K562 (cell line): ENCODE data around the gene ALCAM.

Source experiments
- CBFA2T3 ChIP-seq: fragments of 450-650 bp; IDR thresholded peaks from 2 replicates; pipeline ENCODE4 v1.6.1; 2017
- CTCF ChIP-seq, 3 experiments: IDR thresholded peaks in 2 of 3; conservative IDR thresholded peaks in 1 of 3; 2 replicates each; pipeline ENCODE4 v1.5.1; 2011 to 2012; ENCODE audit warnings: low read length in 3 of 3, mild to moderate bottlenecking in 3 of 3, control low read depth in 2 of 3, improper control_type of control experiment in 1 of 3, inconsistent platforms in 1 of 3, low read depth in 1 of 3, mixed read lengths in 1 of 3, moderate library complexity in 1 of 3; ENCODE audit not compliant: insufficient read depth in 2 of 3
- ERF ChIP-seq: fragments of 450-650 bp; formaldehyde crosslinking; IDR thresholded peaks from 2 replicates; pipeline ENCODE4 v1.4.0; 2020; ENCODE audit warnings: mild to moderate bottlenecking, mixed read lengths
- FOXA1 ChIP-seq: fragments of 450-650 bp; IDR thresholded peaks from 2 replicates; pipeline ENCODE4 v1.6.1; 2016; ENCODE audit warnings: mild to moderate bottlenecking, borderline replicate concordance
- GTF2E2 ChIP-seq: fragments of 200-800 bp; sonication (Bioruptor generic); IDR thresholded peaks from 2 replicates; pipeline ENCODE4 v1.6.1; 2016; ENCODE audit warnings: missing genetic modification characterization, missing compliant biosample characterization
- JUND ChIP-seq, 2 experiments: IDR thresholded peaks; 2 replicates in 1 of 2; 3 replicates in 1 of 2; pipeline ENCODE4 v1.6.1; 2011; ENCODE audit warnings: borderline replicate concordance in 2 of 2, low read depth in 2 of 2, low read length in 2 of 2, improper control_type of control experiment in 1 of 2, missing biosample characterization in 1 of 2, missing genetic modification characterization in 1 of 2, missing genetic modification reagents in 1 of 2
- MEF2A ChIP-seq: IDR thresholded peaks from 2 replicates; pipeline ENCODE4 v1.6.1; 2011; ENCODE audit warnings: low read depth, mild to moderate bottlenecking, low read length, moderate library complexity; ENCODE audit not compliant: control insufficient read depth
- NR1H2 ChIP-seq: sonication (generic); formaldehyde crosslinking; IDR thresholded peaks from 2 replicates; pipeline ENCODE4 v1.4.0; 2020; ENCODE audit warnings: mild to moderate bottlenecking, missing genetic modification reagents
- NRF1 ChIP-seq, 2 experiments: fragments of 450-650 bp; IDR thresholded peaks in 1 of 2; conservative IDR thresholded peaks in 1 of 2; 2 replicates each; pipeline ENCODE4 v1.6.1; 2014; ENCODE audit warnings: mild to moderate bottlenecking in 2 of 2
- RBBP5 ChIP-seq: fragments of 200-600 bp; sonication (generic); IDR thresholded peaks from 2 replicates; pipeline ENCODE4 v1.6.1; 2012; ENCODE audit warnings: borderline replicate concordance, mild to moderate bottlenecking, low read length, control low read depth, inconsistent platforms; ENCODE audit not compliant: insufficient read depth, poor library complexity, severe bottlenecking
- SLC30A9 ChIP-seq: fragments of 250-450 bp; sonication (Bioruptor Pico); IDR thresholded peaks from 2 replicates; pipeline ENCODE4 v1.8.0; 2022; ENCODE audit warnings: mild to moderate bottlenecking, moderate library complexity
- ZBTB33 ChIP-seq: sonication (generic); formaldehyde crosslinking; IDR thresholded peaks from 2 replicates; pipeline ENCODE4 v1.8.1; 2023; ENCODE audit warnings: mild to moderate bottlenecking, missing genetic modification reagents
- ZFP36 ChIP-seq: fragments of 150-350 bp; IDR thresholded peaks from 2 replicates; pipeline ENCODE4 v1.6.1; 2018; ENCODE audit warnings: low read length, low read depth; ENCODE audit not compliant: partially characterized antibody

GRCh38 chr3:105521770-105522169 is 155.1 kb downstream of the ALCAM start:
- TF ChIP-seq RBBP5 (no peak), FOXA1 (no peak), CBFA2T3 (no peak), GTF2E2 (tag) (no peak), NRF1 (conservative IDR thresholded peaks at IDR 0.05 in 1 of 2, IDR thresholded peaks at IDR 0.05 in 1 of 2) (no peak), ZBTB33 (CRISPR knock-in tag) (no peak), ZFP36 (no peak), JUND (IDR thresholded peaks at IDR 0.05; ENCODE audit: borderline replicate concordance, low read depth, low read length) (no peak), JUND (tag; IDR thresholded peaks at IDR 0.05; ENCODE audit: borderline replicate concordance, low read depth, low read length) (no peak), MEF2A (no peak), ERF (CRISPR knock-in tag) (no peak), SLC30A9 (CRISPR knock-in tag) (no peak), CTCF (IDR thresholded peaks at IDR 0.05 in 2 of 3, conservative IDR thresholded peaks at IDR 0.05 in 1 of 3; ENCODE audit: insufficient read depth in 2 of 3, low read depth in 1 of 3, low read length in 3 of 3) (no peak), NR1H2 (CRISPR knock-in tag) (no peak)
